Pons (tissue), 1 donor: ENCODE data around the gene RNF38.

Experiments used
- DNase-seq: peaks from one replicate; pipeline ENCODE4 v3.0.0-alpha.2; 2016; ENCODE audit warnings: low spot score

RNF38 gene

DNA sequence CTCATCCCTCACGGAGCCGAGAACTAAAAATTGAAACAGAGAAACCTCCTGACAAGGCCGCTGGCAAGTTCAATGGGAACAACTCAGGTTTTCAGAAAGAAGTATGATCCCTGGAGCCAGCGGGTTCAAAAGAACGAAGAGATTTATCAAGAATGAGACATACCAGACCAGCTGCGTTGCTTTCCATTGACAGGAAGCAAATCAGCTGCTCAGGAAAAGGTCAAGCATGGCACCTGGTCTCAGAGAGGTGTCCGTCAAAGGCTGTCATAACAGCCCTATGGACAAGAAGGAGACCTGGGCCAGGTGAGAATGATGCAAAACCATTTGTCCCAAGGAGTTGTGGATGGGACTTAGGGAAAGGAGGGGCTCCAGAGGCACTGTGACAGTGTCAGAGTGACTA, 106.9 kb downstream of the RNF38 start:
- DNase-seq, result no peak

DNA sequence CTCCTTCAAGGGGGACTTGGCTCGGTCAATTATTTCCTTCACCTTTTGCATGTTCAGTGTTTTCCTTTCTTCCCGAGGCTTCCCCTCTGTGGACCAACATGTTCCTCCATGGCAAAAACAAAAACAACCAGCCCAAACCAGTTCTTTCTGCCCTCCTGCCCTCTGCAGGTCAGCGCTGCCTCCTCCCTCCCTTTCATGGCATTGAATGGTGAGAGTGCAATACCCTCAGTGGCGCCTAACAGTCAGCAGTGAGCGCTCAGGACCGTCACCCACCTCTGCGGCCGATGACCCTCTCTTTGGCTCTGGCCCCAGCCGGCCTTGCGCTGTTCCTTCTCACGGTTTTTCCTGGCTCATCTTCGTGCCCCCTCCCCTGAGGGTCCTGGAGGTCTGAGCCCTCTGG, 107.4 kb downstream of the RNF38 start:
- DNase-seq, result no peak

- no peak for DNase-seq
Observed at GRCh38 chr9:36290996-36291395, 109.1 kb downstream of the RNF38 start.

- DNase-seq, result no peak
Observed at GRCh38 chr9:36289836-36290435, 110.1 kb downstream of the RNF38 start.

GRCh38 chr9:36288070-36288469, 112.0 kb downstream of the RNF38 start:
- no peak for DNase-seq
